IMR-90 (cell line): Measurements from ENCODE around the gene CCDC43. TPM values are rescaled to one million over a fixed set of nuclear protein-coding genes. Genes with fewer than 3 reads are reported as not detected.
A peak's percentile ranks its signal among the peaks of the same experiment; 100 is the strongest.

Experiments used
- ATAC-seq: fragments of 200-7000 bp; cut with Tn5 transposase; 2 replicates; pipeline ENCODE4 v1.9.1; 2020; ENCODE audit warnings: low read depth, mild to moderate bottlenecking, moderate library complexity
- BruUV-seq: library from RNA; stranded (reverse); fragments of 400-500 nt; replicated peaks from 2 replicates; lab custom pipeline; 2021; lab: Mats Ljungman, UMichigan
- CTCF ChIA-PET: fragments of 300-600 bp; formaldehyde crosslinking; extraction: SDS; loops from one replicate; lab custom pipeline; 2021; ENCODE audit warnings: antibody characterized with exemption; lab: Yijun Ruan, JAX
- POLR2A ChIA-PET: fragments of 300-600 bp; sonication (Branson Sonifier 250); formaldehyde crosslinking; loops from one replicate; lab custom pipeline; 2022; ENCODE audit warnings: antibody characterized with exemption; ENCODE audit not compliant: unreplicated experiment; lab: Charles Lee
- DNase-seq: peaks from one replicate; pipeline ENCODE4 v3.0.0; 2013
- H2AFZ ChIP-seq: replicated peaks from 2 replicates; pipeline ENCODE3; 2013; ENCODE audit warnings: low read length, mild to moderate bottlenecking; ENCODE audit not compliant: poor library complexity
- H2AK5ac ChIP-seq: 2 replicates; pipeline ENCODE4 v1.6.1; 2013; ENCODE audit warnings: low read depth, low read length, inconsistent platforms
- H2AK9ac ChIP-seq: replicated peaks from 2 replicates; pipeline ENCODE3; 2013; ENCODE audit warnings: mild to moderate bottlenecking, low read depth, low read length, moderate library complexity; ENCODE audit not compliant: poor library complexity
- H2BK120ac ChIP-seq: 2 replicates; pipeline ENCODE4 v1.6.1; 2013; ENCODE audit warnings: low read depth, low read length, inconsistent platforms
- H2BK15ac ChIP-seq: 3 replicates; pipeline ENCODE4 v1.6.1; 2013; ENCODE audit warnings: low read depth, low read length, inconsistent platforms
- H2BK20ac ChIP-seq: 2 replicates; pipeline ENCODE4 v1.6.1; 2013; ENCODE audit warnings: low read depth, mild to moderate bottlenecking, inconsistent platforms, low read length, moderate library complexity
- H2BK5ac ChIP-seq: 2 replicates; pipeline ENCODE4 v1.6.1; 2013; ENCODE audit warnings: mild to moderate bottlenecking, low read depth, low read length, inconsistent platforms; ENCODE audit not compliant: poor library complexity, severe bottlenecking
- H3K14ac ChIP-seq: replicated peaks from 2 replicates; pipeline ENCODE4 v1.6.1; 2013; ENCODE audit warnings: low read depth, low read length, inconsistent platforms
- H3K18ac ChIP-seq: 2 replicates; pipeline ENCODE4 v1.6.1; 2013; ENCODE audit warnings: low read depth, low read length, control low read depth
- H3K23ac ChIP-seq: 2 replicates; pipeline ENCODE4 v1.6.1; 2013; ENCODE audit warnings: low read depth, low read length, inconsistent platforms
- H3K27ac ChIP-seq: 2 replicates; pipeline ENCODE4 v1.5.1; 2013; ENCODE audit warnings: mild to moderate bottlenecking, control low read depth, low read length; ENCODE audit not compliant: insufficient read depth
- H3K27me3 ChIP-seq: 2 replicates; pipeline ENCODE4 v1.6.1; 2013; ENCODE audit warnings: low read length; ENCODE audit not compliant: control insufficient read depth, insufficient read depth
- H3K36me3 ChIP-seq: 2 replicates; pipeline ENCODE4 v1.6.1; 2013; ENCODE audit warnings: low read length, mixed read lengths; ENCODE audit not compliant: control insufficient read depth, insufficient read depth
- H3K4ac ChIP-seq: 2 replicates; pipeline ENCODE4 v1.6.1; 2013; ENCODE audit warnings: low read depth, low read length, inconsistent platforms
- H3K4me1 ChIP-seq: 2 replicates; pipeline ENCODE4 v1.6.1; 2013; ENCODE audit warnings: low read length, mixed read lengths; ENCODE audit not compliant: control insufficient read depth, insufficient read depth
- H3K4me2 ChIP-seq: 2 replicates; pipeline ENCODE4 v1.6.1; 2013; ENCODE audit warnings: low read depth, mild to moderate bottlenecking, control low read depth, low read length, moderate library complexity
- H3K4me3 ChIP-seq: 2 replicates; pipeline ENCODE4 v1.5.1; 2013; ENCODE audit warnings: low read depth, mild to moderate bottlenecking, control low read depth, low read length, moderate library complexity; ENCODE audit not compliant: insufficient read depth
- H3K56ac ChIP-seq: 2 replicates; pipeline ENCODE4 v1.6.1; 2013; ENCODE audit warnings: low read length, inconsistent platforms; ENCODE audit not compliant: insufficient read depth; ENCODE audit errors: extremely low read depth
- H3K79me1 ChIP-seq, 2 experiments: 2 replicates each; pipeline ENCODE4 v1.6.1; 2013; ENCODE audit warnings: low read length in 2 of 2, inconsistent platforms in 1 of 2, low read depth in 1 of 2
- H3K9ac ChIP-seq: 2 replicates; pipeline ENCODE4 v1.6.1; 2013; ENCODE audit warnings: low read depth, low read length, control low read depth
- H3K9me1 ChIP-seq: 2 replicates; pipeline ENCODE4 v1.6.1; 2013; ENCODE audit warnings: low read length, inconsistent platforms; ENCODE audit not compliant: insufficient read depth
- H3K9me3 ChIP-seq: 2 replicates; pipeline ENCODE4 v1.6.1; 2013; ENCODE audit warnings: low read length; ENCODE audit not compliant: control insufficient read depth, insufficient read depth
- H4K20me1 ChIP-seq: 2 replicates; pipeline ENCODE4 v1.6.1; 2013; ENCODE audit warnings: low read length, inconsistent platforms; ENCODE audit not compliant: insufficient read depth
- H4K5ac ChIP-seq: 2 replicates; pipeline ENCODE4 v1.6.1; 2013; ENCODE audit warnings: mild to moderate bottlenecking, low read depth, low read length, control low read depth
- H4K8ac ChIP-seq, 2 experiments: 2 replicates each; pipeline ENCODE4 v1.6.1; 2013; ENCODE audit warnings: low read depth in 2 of 2, low read length in 2 of 2, control low read depth in 1 of 2, inconsistent platforms in 1 of 2
- H4K91ac ChIP-seq: 2 replicates; pipeline ENCODE4 v1.6.1; 2013; ENCODE audit warnings: low read depth, low read length, inconsistent platforms; ENCODE audit not compliant: insufficient read depth
- CEBPB ChIP-seq: IDR thresholded peaks from 2 replicates; pipeline ENCODE4 v1.6.1; 2012; ENCODE audit warnings: low read depth, low read length, improper control_type of control experiment
- CTCF ChIP-seq: conservative IDR thresholded peaks from 2 replicates; pipeline ENCODE4 v1.5.1; 2012; ENCODE audit warnings: mild to moderate bottlenecking, low read depth, low read length, improper control_type of control experiment
- FOS ChIP-seq: fragments of 150-350 bp; IDR thresholded peaks from 2 replicates; pipeline ENCODE4 v1.6.1; 2016; ENCODE audit warnings: low read depth, low read length
- POLR2A ChIP-seq: IDR thresholded peaks from 2 replicates; pipeline ENCODE4 v1.6.1; 2012; ENCODE audit warnings: mild to moderate bottlenecking, low read depth, low read length
- RAD21 ChIP-seq: IDR thresholded peaks from 2 replicates; pipeline ENCODE4 v1.6.1; 2012; ENCODE audit warnings: low read length, improper control_type of control experiment
- RCOR1 ChIP-seq: IDR thresholded peaks from 2 replicates; pipeline ENCODE4 v1.6.1; 2012; ENCODE audit warnings: mild to moderate bottlenecking, low read length, improper control_type of control experiment; ENCODE audit not compliant: insufficient replicate concordance
- SMC3 ChIP-seq: fragments of 150-350 bp; IDR thresholded peaks from 2 replicates; pipeline ENCODE4 v1.6.1; 2016; ENCODE audit warnings: low read depth, mild to moderate bottlenecking, antibody characterized with exemption, low read length, moderate library complexity
- dilution Hi-C: fragments of 300-500 bp; cut with HindIII; formaldehyde crosslinking; loops from one replicate; pipeline ENCODE4 v1.14.3; 2018; ENCODE audit warnings: low sequenced_read_pairs; ENCODE audit not compliant: unreplicated experiment
- in situ Hi-C: fragments of 300-500 bp; cut with MboI; formaldehyde crosslinking; loops from 3 replicates; pipeline ENCODE4 v1.14.3; 2019; ENCODE audit warnings: low sequenced_read_pairs, inconsistent platforms, mixed read lengths
- intact Hi-C: fragments of 100-400 bp; cut with micrococcal nuclease; formaldehyde crosslinking; loops from 2 replicates; pipeline ENCODE4 v1.10.0; 2022
- polyA plus RNA-seq, 3 experiments: library from polyadenylated mRNA; depleted of rRNA; stranded (reverse); fragments of >200 nt; gene quantifications; 2 replicates each; pipeline ENCODE4 v1.2.3, GENCODE V29; 2012; ENCODE audit warnings: low replicate concordance in 1 of 3
- total RNA-seq: library from RNA; depleted of rRNA; stranded (reverse); fragments of >200 nt; gene quantifications from 2 replicates; pipeline ENCODE4 v1.2.3, GENCODE V29; 2012

The CCDC43 gene
- total and polyA plus RNA-seq, 2 of the 4 experiments (the other 2 are of a cell fraction) = 11.3 to 20.8 TPM

GRCh38 chr17:44672479-44673093 lies 17.0 kb downstream of the CCDC43 start:
- Histone ChIP-seq H3K18ac (no peak overlapping the region), H4K5ac (no peak overlapping the region), H4K91ac (no peak overlapping the region), H3K79me1 (no peaks in the 10 kb centered on the region), H3K4me3 (no peak overlapping the region), H3K4me2 (no peak overlapping the region), H3K9me3 (no peaks in the 10 kb centered on the region), H3K9me1 (no peaks in the 10 kb centered on the region), H3K27ac (no peak overlapping the region), H3K23ac (no peak overlapping the region), H2AK9ac (no peak overlapping the region), H3K4me1 (peaks cover under 1% of the 10 kb centered on the region; the same call in 1 of the 2 replicates), H3K14ac (no peak overlapping the region), H3K56ac (no peak overlapping the region), H3K9ac (no peak overlapping the region), H3K36me3 (no peaks in the 10 kb centered on the region), H2AK5ac (no peak overlapping the region), H2AFZ (no peak overlapping the region), H3K27me3 (no peaks in the 10 kb centered on the region), H2BK20ac (no peak overlapping the region), H2BK120ac (no peak overlapping the region), H4K20me1 (no peaks in the 10 kb centered on the region), H2BK5ac (no peak overlapping the region), H2BK15ac (no peak overlapping the region), H3K4ac (no peak overlapping the region), H4K8ac (no peak overlapping the region)
- dilution Hi-C loops (no loop called here), intact Hi-C loops (no loop called here), in situ Hi-C loops (no loop called here)
- ChIA-PET POLR2A (no interaction called here), CTCF (interaction anchor here (1.1 kb wide), 1 partner anchor 38 kb away, joined by 4 read pairs; no protein-coding TSS in a partner anchor)
- DNase-seq (peak; percentile 34), ATAC-seq (peak; percentile 57; the same call in 1 of the 2 replicates)
- no TSS peak for BruUV-seq
- peak; percentile 44; the same call in 1 of the 2 replicates for TF ChIP-seq CEBPB
- TF ChIP-seq FOS = no peak
- peak; percentile 52 for TF ChIP-seq RAD21
- TF ChIP-seq POLR2A = no peak
- TF ChIP-seq CTCF = peak; percentile 64
- no peak for TF ChIP-seq RCOR1
- TF ChIP-seq SMC3 = peak; percentile 46; the same call in 1 of the 2 replicates
